T follicular helper cell (primary cell): ENCODE measurements around the gene RASGEF1B.

Experiments used
- DNase-seq: peaks from one replicate; pipeline ENCODE4 v3.0.0-alpha.2; 2020; ENCODE audit warnings: low read depth

The RASGEF1B gene

GRCh38 chr4:81466841-81467671 is 4.7 kb downstream of the RASGEF1B start:
- DNase-seq = peak; percentile 64

GRCh38 chr4:81465406-81466340 is 6.0 kb downstream of the RASGEF1B start:
- no peak for DNase-seq

DNA sequence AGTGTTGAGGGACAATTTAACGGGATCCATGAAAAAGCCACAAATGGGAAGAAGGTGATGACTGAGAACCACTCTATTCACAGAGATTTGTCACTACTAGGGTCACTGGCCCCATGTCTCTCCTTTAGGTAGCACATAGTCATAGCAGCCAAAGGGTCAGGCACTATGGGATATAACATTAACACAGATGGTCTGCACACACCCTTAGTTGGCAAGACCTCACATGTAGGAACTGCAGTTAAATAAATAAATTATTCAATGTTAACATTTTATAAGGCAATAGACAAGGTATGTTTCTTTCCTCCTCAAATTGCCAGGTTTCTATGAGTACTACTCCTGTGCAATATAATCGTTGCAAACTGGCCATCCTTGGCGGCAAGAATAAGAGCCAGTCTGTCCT is 10.9 kb downstream of the RASGEF1B start:
- DNase-seq = no peak

DNA sequence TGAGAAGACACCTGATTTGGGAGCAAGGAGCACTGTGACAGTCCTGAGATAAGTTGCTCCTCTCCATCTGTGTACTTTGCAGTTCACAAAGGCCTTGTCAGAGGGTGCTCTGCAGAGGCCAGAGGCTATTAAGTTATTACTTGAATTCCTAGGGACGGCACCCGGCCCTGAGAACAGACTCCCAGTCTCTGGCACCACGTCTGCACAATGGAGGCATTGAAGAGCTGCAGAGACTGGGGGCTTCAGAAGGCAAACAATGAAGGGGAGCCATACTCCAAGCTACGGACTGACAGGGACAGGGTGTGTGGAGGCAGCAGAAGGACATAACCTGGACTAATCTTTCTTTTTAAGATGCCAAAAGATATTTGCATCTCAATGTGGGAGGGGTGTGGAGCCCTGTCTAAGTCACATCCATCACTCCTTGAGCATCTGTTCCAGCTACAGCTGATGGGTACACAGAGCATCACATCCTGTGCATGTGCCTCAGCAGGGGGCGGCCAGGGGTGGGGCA is 11.5 kb downstream of the RASGEF1B start:
- DNase-seq = no peak

DNA sequence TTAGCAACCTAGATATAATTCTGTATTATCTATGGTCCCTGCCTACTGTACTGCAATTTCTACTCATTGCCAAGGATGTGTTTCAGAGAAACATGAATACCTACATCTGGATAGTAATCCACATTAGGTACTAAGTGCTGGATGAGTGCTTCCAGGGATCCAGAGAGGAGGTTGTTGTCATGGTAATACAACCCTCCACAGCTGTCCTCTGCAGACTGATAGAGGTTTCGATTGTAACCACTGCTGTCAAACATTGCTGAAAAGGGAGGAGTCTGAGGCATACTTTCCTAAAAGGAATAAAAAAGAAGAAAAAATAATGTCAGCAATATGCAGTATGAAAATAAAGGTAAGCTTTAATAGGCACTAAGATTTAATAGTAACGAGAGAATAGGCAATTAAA is 12.5 kb downstream of the RASGEF1B start:
- DNase-seq = no peak

- no peak for DNase-seq
Observed at GRCh38 chr4:81457921-81458520, 13.7 kb downstream of the RASGEF1B start.

DNA sequence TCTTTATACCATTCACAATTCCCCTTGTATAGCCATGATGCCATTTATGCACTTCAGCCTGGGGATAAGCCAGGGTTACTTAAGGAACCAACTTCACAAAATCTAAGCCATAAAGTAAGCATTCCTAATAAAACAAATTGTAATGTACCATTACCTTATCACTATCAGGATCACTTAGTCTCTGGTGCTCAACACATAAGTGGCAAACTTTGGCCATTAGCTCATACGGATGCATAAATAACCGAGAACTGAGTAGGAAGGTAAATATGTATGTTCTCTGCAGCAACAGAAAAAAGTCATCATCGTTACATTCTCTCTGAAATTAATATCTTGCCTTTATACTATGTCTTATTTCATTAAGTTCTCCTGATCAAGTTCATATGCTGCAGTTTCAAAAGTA is 14.4 kb downstream of the RASGEF1B start:
- no peak for DNase-seq

GRCh38 chr4:81455897-81456296 is 15.8 kb downstream of the RASGEF1B start:
- no peak for DNase-seq

GRCh38 chr4:81454948-81455347 is 16.8 kb downstream of the RASGEF1B start:
- no peak for DNase-seq

GRCh38 chr4:81454499-81454898 is 17.2 kb downstream of the RASGEF1B start:
- DNase-seq = no peak

- DNase-seq = no peak
Observed at GRCh38 chr4:81453024-81453423, 18.7 kb downstream of the RASGEF1B start.

DNA sequence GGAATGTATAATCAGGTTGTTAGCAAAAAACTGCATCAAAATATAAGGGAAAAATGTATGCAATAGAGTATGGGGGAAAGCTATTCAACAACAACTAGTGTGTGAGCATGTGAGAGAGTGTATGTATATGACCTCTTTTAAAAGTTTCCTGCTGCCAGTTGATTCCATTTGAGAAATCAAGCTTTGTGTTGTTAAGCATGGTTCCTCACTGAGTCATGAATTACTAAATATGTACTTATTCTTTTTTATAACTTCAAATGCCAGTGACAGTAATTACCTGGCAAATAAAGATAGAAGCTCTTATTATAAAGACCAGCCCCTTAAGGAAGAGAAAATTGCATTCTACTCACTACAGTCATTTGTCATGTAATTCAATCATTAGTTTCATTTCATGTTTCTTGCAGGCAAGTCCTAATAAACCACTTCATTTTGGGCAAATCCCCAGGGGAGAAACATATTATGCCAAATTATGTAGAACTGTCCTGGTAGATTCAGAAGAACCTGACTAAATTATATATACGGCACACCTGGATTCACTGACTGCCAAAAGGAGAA is 19.2 kb downstream of the RASGEF1B start:
- DNase-seq = no peak

DNA sequence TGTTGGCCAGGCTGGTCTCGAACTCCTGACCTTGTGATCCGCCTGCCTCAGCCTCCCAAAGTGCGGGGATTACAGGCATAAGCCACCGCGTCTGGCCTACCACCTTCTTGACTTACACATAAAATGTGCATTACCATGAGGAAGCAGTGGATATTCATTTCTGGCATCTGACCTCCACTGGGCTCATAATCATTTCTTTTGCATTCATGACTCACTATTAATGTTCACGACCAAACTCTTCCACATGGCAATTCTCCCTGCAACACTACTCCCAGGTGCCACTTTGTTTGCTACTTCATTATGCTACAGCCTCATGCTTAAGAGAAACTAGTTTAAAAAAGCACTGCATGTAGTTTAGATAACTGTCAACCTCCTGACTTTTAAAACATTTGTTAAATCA is 22.7 kb downstream of the RASGEF1B start:
- no peak for DNase-seq

- DNase-seq = no peak
Observed at GRCh38 chr4:81447566-81448229, 24.0 kb downstream of the RASGEF1B start.

GRCh38 chr4:81446634-81447033 is 25.1 kb downstream of the RASGEF1B start:
- DNase-seq = no peak

DNA sequence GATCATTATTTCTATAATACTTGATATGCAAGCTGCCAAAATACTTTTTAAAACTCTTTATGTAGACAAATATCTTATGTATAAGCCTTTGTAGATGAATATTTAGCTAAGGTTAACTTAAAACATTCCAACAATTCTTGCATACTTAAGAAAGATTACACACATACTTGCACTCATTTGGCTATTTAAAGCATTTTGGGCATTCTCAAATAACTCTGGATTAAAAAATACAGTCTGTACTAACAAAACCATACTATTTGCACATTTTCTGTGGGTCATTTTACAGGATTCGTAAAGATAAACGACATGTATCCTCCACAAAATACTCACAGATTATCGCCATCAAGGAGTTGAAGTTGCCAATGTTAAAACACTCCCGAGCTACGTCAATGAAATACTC is 26.5 kb downstream of the RASGEF1B start:
- DNase-seq = no peak

GRCh38 chr4:81442484-81443085 is 29.1 kb downstream of the RASGEF1B start:
- DNase-seq = no peak

GRCh38 chr4:81440949-81441348 is 30.8 kb downstream of the RASGEF1B start:
- no peak for DNase-seq

- DNase-seq = no peak
Observed at GRCh38 chr4:81436941-81437574, 34.6 kb downstream of the RASGEF1B start.

DNA sequence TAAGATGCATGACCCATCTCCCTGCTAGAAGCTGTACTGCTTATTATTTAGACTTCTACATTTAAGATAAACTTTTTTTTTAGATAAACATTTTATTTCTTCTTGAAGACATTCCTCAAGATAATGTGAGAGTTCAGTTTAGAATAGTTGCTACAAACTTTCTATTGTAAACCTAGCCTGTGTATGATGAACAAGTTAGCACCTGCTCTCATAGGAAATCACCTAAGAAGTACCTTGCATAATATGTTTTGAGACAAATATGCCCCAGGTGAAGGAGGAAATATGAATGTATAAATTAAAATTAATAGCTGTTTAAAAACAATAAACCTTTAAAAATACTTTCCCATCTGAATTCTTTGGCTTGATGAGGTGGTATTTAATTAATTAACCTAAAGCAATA is 35.6 kb downstream of the RASGEF1B start:
- no peak for DNase-seq

DNA sequence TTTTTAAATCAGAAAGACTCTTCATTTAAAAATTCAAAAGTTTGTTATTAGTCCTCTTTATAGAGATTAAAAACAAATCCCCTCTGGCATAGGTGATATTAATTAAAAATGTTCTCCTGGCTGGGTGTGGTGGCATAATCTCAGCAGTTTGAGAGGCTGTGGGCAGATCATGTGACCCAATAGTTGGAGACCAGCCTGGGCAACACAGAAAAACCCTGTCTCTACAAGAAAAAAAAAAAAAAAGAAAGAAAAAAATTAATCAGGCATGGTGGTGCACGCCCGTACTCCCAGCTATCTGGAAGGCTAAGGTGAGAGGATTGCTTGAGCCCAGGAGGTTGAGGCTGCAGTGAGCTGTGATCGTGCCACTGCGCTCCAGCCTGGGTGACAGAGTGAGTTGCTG is 38.9 kb downstream of the RASGEF1B start:
- no peak for DNase-seq
